Astrocyte (in vitro differentiated cells and primary cell): Measurements from ENCODE around the gene POU6F1. TPM values are rescaled to one million over a fixed set of nuclear protein-coding genes. Genes with fewer than 3 reads are reported as not detected.

Source experiments
- DNase-seq: peaks from one replicate; pipeline ENCODE4 v3.0.0-alpha.2; 2010; ENCODE audit warnings: low read depth
- FAIRE-seq: peaks from 2 replicates; lab custom pipeline; 2011; peaks lifted over from hg19 to GRCh38; lab: Jason Lieb, UNC
- H2AFZ ChIP-seq: 2 replicates; pipeline ENCODE4 v1.6.0; 2012; ENCODE audit warnings: low read depth, low read length, inconsistent platforms
- H3K27ac ChIP-seq: 2 replicates; pipeline ENCODE4 v1.5.1; 2011; ENCODE audit warnings: low read depth, low read length, inconsistent platforms
- H3K27me3 ChIP-seq: 2 replicates; pipeline ENCODE4 v1.6.0; 2011; ENCODE audit warnings: low read length, inconsistent platforms; ENCODE audit not compliant: insufficient read depth
- H3K36me3 ChIP-seq: 2 replicates; pipeline ENCODE4 v1.5.1; 2011; ENCODE audit warnings: low read length, inconsistent platforms; ENCODE audit not compliant: insufficient read depth
- H3K4me1 ChIP-seq: 2 replicates; pipeline ENCODE4 v1.5.1; 2011; ENCODE audit warnings: low read length, inconsistent platforms; ENCODE audit not compliant: insufficient read depth
- H3K4me2 ChIP-seq: 2 replicates; pipeline ENCODE4 v1.6.0; 2012; ENCODE audit warnings: low read length, inconsistent platforms
- H3K4me3 ChIP-seq: 2 replicates; pipeline ENCODE4 v1.5.1; 2011; ENCODE audit warnings: low read depth, mild to moderate bottlenecking, low read length, inconsistent platforms; ENCODE audit not compliant: insufficient read depth
- H3K79me2 ChIP-seq: 2 replicates; pipeline ENCODE4 v1.6.0; 2012; ENCODE audit warnings: mild to moderate bottlenecking, low read length, inconsistent platforms; ENCODE audit not compliant: insufficient read depth
- H3K9ac ChIP-seq: 2 replicates; pipeline ENCODE4 v1.6.0; 2012; ENCODE audit warnings: mild to moderate bottlenecking, low read length, inconsistent platforms
- H3K9me3 ChIP-seq: 2 replicates; pipeline ENCODE4 v1.5.1; 2012; ENCODE audit warnings: low read depth, mild to moderate bottlenecking, low read length, inconsistent platforms; ENCODE audit not compliant: insufficient read depth
- H4K20me1 ChIP-seq: 2 replicates; pipeline ENCODE4 v1.6.0; 2012; ENCODE audit warnings: low read length, inconsistent platforms; ENCODE audit not compliant: insufficient read depth
- H3K27ac Mint-ChIP-seq: one replicate; pipeline ENCODE4 v1.8.0; 2021; ENCODE audit warnings: mild to moderate bottlenecking, mixed read lengths; ENCODE audit not compliant: unreplicated experiment
- H3K27me3 Mint-ChIP-seq: one replicate; pipeline ENCODE4 v1.8.0; 2021; ENCODE audit warnings: low read depth, mixed read lengths; ENCODE audit not compliant: unreplicated experiment
- H3K36me3 Mint-ChIP-seq: one replicate; pipeline ENCODE4 v1.8.0; 2021; ENCODE audit warnings: low read depth, mixed read lengths; ENCODE audit not compliant: unreplicated experiment
- H3K4me1 Mint-ChIP-seq: one replicate; pipeline ENCODE4 v1.8.0; 2021; ENCODE audit warnings: low read depth, mixed read lengths; ENCODE audit not compliant: unreplicated experiment
- H3K4me3 Mint-ChIP-seq: one replicate; pipeline ENCODE4 v1.8.0; 2021; ENCODE audit warnings: mild to moderate bottlenecking, moderate library complexity, mixed read lengths; ENCODE audit not compliant: unreplicated experiment
- H3K9me3 Mint-ChIP-seq: one replicate; pipeline ENCODE4 v1.8.0; 2021; ENCODE audit warnings: mild to moderate bottlenecking, mixed read lengths; ENCODE audit not compliant: unreplicated experiment
- CTCF ChIP-seq: IDR thresholded peaks from 2 replicates; pipeline ENCODE4 v1.5.1; 2011; ENCODE audit warnings: low read depth, mild to moderate bottlenecking, inconsistent platforms, low read length, moderate library complexity; ENCODE audit not compliant: insufficient read depth
- EZH2 ChIP-seq: IDR thresholded peaks from 2 replicates; pipeline ENCODE4 v1.6.1; 2012; ENCODE audit warnings: mild to moderate bottlenecking, low read length, inconsistent platforms; ENCODE audit not compliant: insufficient read depth
- total RNA-seq: library from RNA; stranded (reverse); gene quantifications from 2 replicates; pipeline ENCODE4 v1.2.1, GENCODE V29; 2021

POU6F1 gene
- total RNA-seq, 1 donor from 2014 or later, result 3.6 TPM

GRCh38 chr12:51225771-51226170, 7.9 kb upstream of the POU6F1 start:
- no peak overlapping the region for H2AFZ ChIP-seq
- Mint-ChIP-seq H3K27ac (no peak overlapping the region), H3K4me3 (no peak overlapping the region), H3K27me3 (no peaks in the 10 kb centered on the region), H3K4me1 (no peaks in the 10 kb centered on the region), H3K9me3 (no peaks in the 10 kb centered on the region), H3K36me3 (peaks cover 3% of the 10 kb centered on the region)
- H3K27ac ChIP-seq, result no peak overlapping the region
- H3K9me3 ChIP-seq, result no peaks in the 10 kb centered on the region
- no peaks in the 10 kb centered on the region for H3K4me1 ChIP-seq
- H3K79me2 ChIP-seq, result no peaks in the 10 kb centered on the region
- H3K27me3 ChIP-seq, result no peaks in the 10 kb centered on the region
- FAIRE-seq, result no peak
- H3K36me3 ChIP-seq, result no peaks in the 10 kb centered on the region
- no peak overlapping the region for H3K4me2 ChIP-seq
- no peak overlapping the region for H3K4me3 ChIP-seq
- no peaks in the 10 kb centered on the region for H4K20me1 ChIP-seq
- TF ChIP-seq CTCF (no peak), EZH2 (no peak)
- no peak for DNase-seq
- no peak overlapping the region for H3K9ac ChIP-seq

GRCh38 chr12:51225234-51225633, 7.4 kb upstream of the POU6F1 start:
- FAIRE-seq, result no peak
- Mint-ChIP-seq H3K27me3 (no peaks in the 10 kb centered on the region), H3K9me3 (no peaks in the 10 kb centered on the region), H3K4me3 (no peak overlapping the region), H3K4me1 (no peaks in the 10 kb centered on the region), H3K36me3 (peaks cover 3% of the 10 kb centered on the region), H3K27ac (no peak overlapping the region)
- H3K79me2 ChIP-seq, result no peaks in the 10 kb centered on the region
- no peak overlapping the region for H3K4me3 ChIP-seq
- no peaks in the 10 kb centered on the region for H4K20me1 ChIP-seq
- H3K27me3 ChIP-seq, result no peaks in the 10 kb centered on the region
- H3K9ac ChIP-seq, result no peak overlapping the region
- no peaks in the 10 kb centered on the region for H3K36me3 ChIP-seq
- no peaks in the 10 kb centered on the region for H3K4me1 ChIP-seq
- H3K27ac ChIP-seq, result no peak overlapping the region
- TF ChIP-seq EZH2, result no peak
- no peak for TF ChIP-seq CTCF
- DNase-seq, result no peak
- H2AFZ ChIP-seq, result no peak overlapping the region
- H3K9me3 ChIP-seq, result no peaks in the 10 kb centered on the region
- no peak overlapping the region for H3K4me2 ChIP-seq

- H3K79me2 ChIP-seq, result no peaks in the 10 kb centered on the region
- H3K4me1 ChIP-seq, result no peaks in the 10 kb centered on the region
- H3K27ac Mint-ChIP-seq, result no peak overlapping the region
- H3K9me3 ChIP-seq, result no peaks in the 10 kb centered on the region
- no peak overlapping the region for H3K4me2 ChIP-seq
- peaks cover 3% of the 10 kb centered on the region for H3K36me3 Mint-ChIP-seq
- no peak overlapping the region for H3K4me3 Mint-ChIP-seq
- H3K4me1 Mint-ChIP-seq, result no peaks in the 10 kb centered on the region
- TF ChIP-seq EZH2, result no peak
- TF ChIP-seq CTCF, result no peak
- H3K27ac ChIP-seq, result no peak overlapping the region
- no peaks in the 10 kb centered on the region for H3K27me3 Mint-ChIP-seq
- no peaks in the 10 kb centered on the region for H4K20me1 ChIP-seq
- no peak overlapping the region for H3K4me3 ChIP-seq
- no peaks in the 10 kb centered on the region for H3K9me3 Mint-ChIP-seq
- FAIRE-seq (no peak), DNase-seq (no peak)
- no peaks in the 10 kb centered on the region for H3K27me3 ChIP-seq
- no peaks in the 10 kb centered on the region for H3K36me3 ChIP-seq
- no peak overlapping the region for H3K9ac ChIP-seq
- H2AFZ ChIP-seq, result no peak overlapping the region
Observed at GRCh38 chr12:51224625-51225024, 6.8 kb upstream of the POU6F1 start.
